Measurements from ENCODE around the gene SYNDIG1. TPM values are rescaled to one million over a fixed set of nuclear protein-coding genes. Genes with fewer than 3 reads are reported as not detected.
A peak's percentile ranks its signal among the peaks of the same experiment; 100 is the strongest.

The SYNDIG1 gene
- polyA plus RNA-seq, 3 donors, result 9.2 to 11.7 (median 9.9) TPM

- DNase-seq, result peak; percentile 23
Observed at GRCh38 chr20:24469894-24470745, 691 bp downstream of the SYNDIG1 start.

GRCh38 chr20:24470746-24471582, 1.5 kb downstream of the SYNDIG1 start:
- DNase-seq, result no peak

GRCh38 chr20:24472426-24472825, 3.0 kb downstream of the SYNDIG1 start:
- DNase-seq, result no peak

GRCh38 chr20:24473435-24474223, 4.2 kb downstream of the SYNDIG1 start:
- peak; percentile 68 for DNase-seq

GRCh38 chr20:24477831-24478547, 8.6 kb downstream of the SYNDIG1 start:
- DNase-seq, result no peak

- no peak for DNase-seq
Observed at GRCh38 chr20:24478584-24478983, 9.2 kb downstream of the SYNDIG1 start.

- DNase-seq, result no peak
Observed at GRCh38 chr20:24479106-24479505, 9.7 kb downstream of the SYNDIG1 start.

- no peak for DNase-seq
Observed at GRCh38 chr20:24479595-24479994, 10.2 kb downstream of the SYNDIG1 start.

- no peak for DNase-seq
Observed at GRCh38 chr20:24480509-24480908, 11.1 kb downstream of the SYNDIG1 start.

GRCh38 chr20:24481173-24481572, 11.7 kb downstream of the SYNDIG1 start:
- DNase-seq, result peak; percentile 16

- no peak for DNase-seq
Observed at GRCh38 chr20:24483435-24484080, 14.1 kb downstream of the SYNDIG1 start.

GRCh38 chr20:24484081-24484450, 14.6 kb downstream of the SYNDIG1 start:
- no peak for DNase-seq

- DNase-seq, result no peak
Observed at GRCh38 chr20:24485981-24486380, 16.6 kb downstream of the SYNDIG1 start.

- DNase-seq, result no peak
Observed at GRCh38 chr20:24487240-24487639, 17.8 kb downstream of the SYNDIG1 start.

- DNase-seq, result no peak
Observed at GRCh38 chr20:24487648-24488047, 18.2 kb downstream of the SYNDIG1 start.

- DNase-seq, result no peak
Observed at GRCh38 chr20:24488064-24488799, 18.8 kb downstream of the SYNDIG1 start.

- no peak for DNase-seq
Observed at GRCh38 chr20:24488800-24489175, 19.4 kb downstream of the SYNDIG1 start.

GRCh38 chr20:24489193-24489592, 19.8 kb downstream of the SYNDIG1 start:
- no peak for DNase-seq

GRCh38 chr20:24489631-24490260, 20.3 kb downstream of the SYNDIG1 start:
- no peak for DNase-seq

- no peak for DNase-seq
Observed at GRCh38 chr20:24490598-24490997, 21.2 kb downstream of the SYNDIG1 start.
